ENCODE measurements around the gene FGF16.
"Not testable (repeated sequence)": the region's sequence is repeated elsewhere in the genome, so short reads cannot be mapped to it uniquely, and the experiment has no call there.

The FGF16 gene

DNA sequence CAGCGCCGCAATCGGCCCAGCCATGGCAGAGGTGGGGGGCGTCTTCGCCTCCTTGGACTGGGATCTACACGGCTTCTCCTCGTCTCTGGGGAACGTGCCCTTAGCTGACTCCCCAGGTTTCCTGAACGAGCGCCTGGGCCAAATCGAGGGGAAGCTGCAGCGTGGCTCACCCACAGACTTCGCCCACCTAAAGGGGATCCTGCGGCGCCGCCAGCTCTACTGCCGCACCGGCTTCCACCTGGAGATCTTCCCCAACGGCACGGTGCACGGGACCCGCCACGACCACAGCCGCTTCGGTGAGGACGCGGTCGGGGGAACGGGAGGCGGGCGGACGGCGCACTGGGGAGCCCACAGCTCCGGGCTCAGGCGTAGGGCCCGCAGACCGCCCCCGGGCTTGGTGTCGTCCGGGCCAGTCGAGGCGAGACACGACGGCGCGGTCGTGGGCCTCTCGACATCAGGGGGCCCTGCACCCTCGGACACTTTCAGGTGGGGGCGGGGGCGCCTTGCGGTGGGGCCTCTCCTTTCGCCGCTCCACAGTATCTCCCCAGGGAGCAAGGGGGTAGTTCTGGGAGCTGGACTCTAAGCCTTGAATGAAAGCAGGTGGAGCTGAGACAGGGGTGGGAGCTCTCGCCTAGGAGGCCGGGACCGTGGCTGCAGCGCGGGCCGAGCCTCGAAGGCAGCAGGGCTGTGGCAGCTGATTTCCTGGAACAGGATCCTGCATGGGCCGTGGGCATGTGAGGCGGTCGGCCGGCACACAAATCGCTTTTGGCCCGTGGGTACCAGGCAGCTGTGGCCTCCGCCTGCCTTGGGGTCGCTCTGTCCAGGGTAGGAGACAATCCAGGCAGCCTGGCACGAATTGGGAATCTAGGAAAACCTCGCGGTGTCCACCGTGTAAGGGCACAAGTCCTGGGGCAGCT lies 722 bp downstream of the FGF16 start:
- no peak for DNase-seq

DNA sequence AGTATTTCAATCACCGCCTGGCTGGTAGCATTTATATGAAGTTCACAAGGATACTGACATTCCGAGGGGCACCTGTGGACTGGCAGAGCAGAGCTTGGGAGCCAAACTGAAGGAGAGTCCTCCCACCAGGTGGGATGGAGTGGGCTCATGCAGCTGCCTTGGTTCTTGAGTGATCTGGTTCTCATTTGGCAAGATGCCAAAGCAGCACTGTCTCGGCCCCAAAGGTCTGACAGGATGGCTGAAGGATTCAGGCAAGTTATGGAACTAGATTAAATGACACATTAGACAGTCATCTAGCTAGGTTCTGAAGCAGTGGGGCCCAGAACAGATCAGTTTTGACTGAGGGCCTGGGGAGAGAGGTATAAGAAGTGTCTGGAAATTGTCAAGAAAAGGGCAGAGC lies 3.2 kb downstream of the FGF16 start:
- no peak for DNase-seq

DNA sequence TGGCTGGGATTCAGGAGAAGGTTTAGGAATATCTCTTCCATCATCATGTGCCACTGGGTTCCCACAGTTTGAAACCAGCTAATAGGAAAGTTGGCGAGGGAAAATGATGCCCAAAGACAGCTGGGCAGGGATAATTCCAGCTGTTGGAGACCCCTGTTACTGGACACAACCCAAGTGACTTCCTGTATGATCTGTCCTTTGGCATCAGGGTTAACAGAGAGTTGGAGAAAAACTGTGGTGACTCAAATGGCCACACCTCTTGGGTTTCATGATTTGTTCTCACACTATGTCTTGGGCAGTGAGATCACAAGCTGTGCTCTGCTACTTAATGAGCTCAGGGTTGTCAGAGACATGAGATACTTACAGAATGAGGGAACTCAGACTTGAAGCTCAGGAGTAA lies 3.8 kb downstream of the FGF16 start:
- DNase-seq, result peak; percentile 19

DNA sequence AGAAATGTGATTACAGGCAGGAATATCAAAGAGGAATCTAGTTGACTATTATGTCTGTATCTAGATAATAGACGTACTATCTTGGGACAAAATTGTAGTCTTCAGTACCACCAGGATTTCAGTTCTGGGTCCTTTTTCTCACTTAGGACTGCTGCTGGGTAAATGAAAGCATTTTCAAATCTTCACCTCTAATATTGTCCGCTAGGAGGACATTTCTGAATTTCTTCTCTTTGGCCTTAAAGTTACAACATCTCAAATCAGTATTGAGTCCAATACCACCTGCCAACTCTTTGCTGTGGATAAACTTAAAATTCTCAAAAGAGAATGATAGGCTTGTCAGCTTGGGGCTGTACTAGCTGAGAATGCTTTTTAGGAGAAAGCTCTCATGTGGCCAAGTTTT lies 6.0 kb downstream of the FGF16 start:
- DNase-seq, result no peak

DNA sequence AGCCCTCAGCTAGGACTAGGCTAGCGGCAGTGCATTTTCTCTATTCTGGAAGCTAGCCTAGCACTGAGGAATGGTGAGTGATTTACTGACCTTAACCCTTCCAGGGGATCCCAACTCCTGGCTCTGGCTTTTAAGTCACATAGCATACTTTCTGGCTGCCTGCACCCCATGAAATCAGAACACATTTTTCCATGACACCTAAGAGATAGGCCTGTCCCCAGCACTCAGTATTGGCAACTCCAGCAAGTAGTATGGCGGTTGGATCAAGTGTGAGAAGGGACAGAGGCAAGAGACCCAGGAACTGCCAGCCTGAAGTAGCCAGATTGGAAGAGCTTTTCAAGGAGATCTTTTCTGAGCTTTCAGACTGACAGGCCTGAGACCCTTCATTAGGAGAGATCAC lies 8.2 kb downstream of the FGF16 start:
- DNase-seq, result no peak

DNA sequence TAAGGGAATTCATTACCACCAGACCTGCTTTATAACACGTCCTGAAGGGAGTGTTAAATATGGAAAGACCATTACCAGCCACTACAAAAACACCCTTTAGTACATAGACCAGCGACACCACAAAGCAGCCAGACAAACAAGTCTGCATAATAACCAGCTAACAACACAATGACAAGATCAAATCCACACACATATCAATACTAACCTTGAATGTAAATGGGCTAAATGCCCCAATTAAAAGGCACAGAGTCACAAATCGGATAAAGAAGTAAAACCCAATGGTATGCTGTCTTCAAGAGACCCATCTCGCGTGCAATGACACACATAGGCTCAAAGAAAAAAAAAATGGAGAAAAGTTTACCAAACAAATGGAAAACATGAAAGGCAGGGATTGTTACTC lies 36.9 kb downstream of the FGF16 start:
- DNase-seq, result no peak

DNA sequence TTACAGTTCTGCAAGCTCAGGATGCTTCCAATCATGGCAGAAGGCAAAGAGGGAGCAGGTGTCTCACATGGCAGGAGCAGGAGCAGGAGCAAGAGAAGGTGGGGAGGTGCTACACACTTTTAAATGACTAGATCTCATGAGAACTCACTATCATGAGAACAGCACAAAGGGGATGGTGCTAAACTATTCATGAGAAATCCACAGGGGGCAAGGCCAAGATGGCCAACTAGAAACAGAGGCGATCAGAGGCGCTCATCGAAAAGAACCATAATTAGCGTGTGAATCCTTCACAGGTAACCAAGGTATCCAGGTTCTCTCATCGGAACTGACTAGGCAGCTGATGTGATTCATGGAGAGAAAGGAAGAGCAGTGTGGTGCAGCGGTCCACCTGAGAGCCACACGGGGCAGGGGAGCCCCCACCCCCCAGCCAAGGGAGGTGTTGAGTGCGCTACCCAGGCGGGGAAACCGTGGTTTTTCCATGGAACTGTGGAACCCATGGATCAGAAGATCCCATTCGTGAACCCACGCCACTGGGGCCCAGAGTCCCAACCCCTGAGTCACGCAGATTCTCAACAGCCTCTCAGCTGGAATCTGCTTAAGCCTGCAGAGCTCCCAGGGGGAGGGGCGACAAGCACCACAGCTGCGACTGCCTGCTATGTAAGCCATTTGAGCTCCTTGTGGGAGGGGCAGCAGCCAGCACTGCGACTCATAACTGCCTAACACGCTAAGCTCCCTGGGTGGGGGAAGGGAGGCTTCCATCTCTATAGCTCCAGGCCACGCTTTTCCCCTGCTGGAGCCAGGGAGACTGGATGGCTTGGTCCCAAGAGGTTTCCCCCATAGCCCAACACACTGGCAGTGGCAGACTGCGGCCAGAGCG lies 46.7 kb downstream of the FGF16 start:
- peak; percentile 83 for DNase-seq

DNA sequence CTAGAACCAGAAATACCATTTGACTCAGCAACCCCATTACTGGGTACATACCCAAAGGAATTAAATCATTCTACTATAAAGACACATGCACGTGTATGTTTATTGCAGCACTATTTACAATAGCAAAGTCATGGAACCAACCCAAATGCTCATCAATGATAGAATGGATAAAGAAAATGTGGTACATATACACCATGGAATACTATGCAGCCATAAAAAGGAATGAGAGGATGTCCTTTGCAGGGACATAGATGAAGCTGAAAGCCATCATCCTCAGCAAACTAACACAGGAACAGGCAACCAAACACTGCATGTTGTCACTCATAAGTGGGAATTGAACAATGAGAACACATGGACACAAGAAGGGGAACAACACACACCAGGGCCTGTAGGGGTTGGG lies 53.0 kb downstream of the FGF16 start:
- not testable (repeated sequence) for DNase-seq

DNA sequence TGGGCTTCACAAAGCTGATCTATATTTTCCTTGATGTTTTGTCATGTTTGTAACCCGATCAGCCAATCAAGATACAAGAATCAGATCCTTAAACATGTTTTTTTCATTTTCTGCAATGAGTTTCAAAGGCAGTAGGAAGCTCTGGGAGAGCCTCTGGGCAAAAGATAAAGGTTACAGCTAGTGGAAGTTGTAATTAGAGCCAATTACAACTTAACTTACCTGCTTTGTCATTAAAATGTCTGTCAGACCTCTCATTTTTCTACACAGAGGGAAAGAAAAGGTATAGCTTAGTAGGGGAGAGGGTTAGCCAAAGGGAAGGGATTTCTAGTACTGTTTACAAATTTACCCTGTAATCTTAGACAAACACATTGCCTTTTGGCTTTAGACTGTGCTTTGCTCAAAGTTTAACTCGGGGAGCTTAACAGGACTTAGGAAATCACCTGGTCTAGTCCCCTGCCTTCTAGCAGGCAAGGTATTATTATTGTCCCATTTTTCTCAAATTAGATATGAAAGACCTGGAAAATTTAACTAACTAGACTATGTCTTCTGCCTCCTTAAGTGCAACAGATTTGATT lies 55.8 kb downstream of the FGF16 start:
- DNase-seq, result no peak

DNA sequence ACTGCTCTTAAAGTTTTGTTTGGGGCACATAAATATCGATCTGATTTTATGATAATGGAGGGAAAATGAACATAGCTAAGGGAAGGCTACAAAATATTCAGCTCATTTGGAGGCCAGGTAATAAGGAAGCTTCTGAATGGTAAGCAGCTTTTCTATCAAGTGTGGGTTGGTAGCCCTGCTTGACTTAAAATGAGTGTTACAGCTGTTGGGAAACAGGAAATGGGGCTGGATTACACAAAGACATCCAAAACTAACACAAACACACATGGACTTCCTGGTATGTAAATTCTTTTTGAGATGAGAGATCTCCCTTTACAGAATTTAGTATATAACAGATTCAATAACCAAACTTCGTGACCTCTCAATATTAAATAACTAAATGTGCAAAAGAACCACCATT lies 58.0 kb downstream of the FGF16 start:
- peak; percentile 17 for DNase-seq
